Glutamatergic neuron (in vitro differentiated cells): Measurements from ENCODE around the gene AFAP1. TPM values are rescaled to one million over a fixed set of nuclear protein-coding genes. Genes with fewer than 3 reads are reported as not detected.
A peak's percentile ranks its signal among the peaks of the same experiment; 100 is the strongest.

ENCODE experiments used
- DNase-seq: peaks from one replicate; pipeline ENCODE4 v3.0.0; 2022
- H3K27ac Mint-ChIP-seq: one replicate; pipeline ENCODE4 v1.8.0; 2020; ENCODE audit warnings: mild to moderate bottlenecking, mixed read lengths, inconsistent platforms; ENCODE audit not compliant: unreplicated experiment
- H3K27me3 Mint-ChIP-seq: one replicate; pipeline ENCODE4 v1.8.0; 2020; ENCODE audit warnings: mild to moderate bottlenecking, moderate library complexity, mixed read lengths, inconsistent platforms; ENCODE audit not compliant: unreplicated experiment
- H3K36me3 Mint-ChIP-seq: one replicate; pipeline ENCODE4 v1.8.0; 2020; ENCODE audit warnings: mild to moderate bottlenecking, mixed read lengths, inconsistent platforms; ENCODE audit not compliant: unreplicated experiment
- H3K4me1 Mint-ChIP-seq: one replicate; pipeline ENCODE4 v1.8.0; 2020; ENCODE audit warnings: mild to moderate bottlenecking, low read depth, mixed read lengths, inconsistent platforms; ENCODE audit not compliant: unreplicated experiment
- H3K4me3 Mint-ChIP-seq: one replicate; pipeline ENCODE4 v1.8.0; 2020; ENCODE audit warnings: mild to moderate bottlenecking, mixed read lengths, inconsistent platforms; ENCODE audit not compliant: unreplicated experiment
- H3K9me3 Mint-ChIP-seq: one replicate; pipeline ENCODE4 v1.8.0; 2020; ENCODE audit warnings: mild to moderate bottlenecking, moderate library complexity, mixed read lengths, inconsistent platforms; ENCODE audit not compliant: unreplicated experiment
- CTCF ChIP-seq: fragments of 200-600 bp; sonication (generic); IDR thresholded peaks from one replicate; pipeline ENCODE4 v1.5.0; 2021; ENCODE audit not compliant: partially characterized antibody, unreplicated experiment
- total RNA-seq: library from RNA; stranded (reverse); fragmentation: NEBNext Ultra II Directional; extraction: Animal tissue kit (Norgen Biotek cat#: 25700); gene quantifications from one replicate; pipeline ENCODE4 v1.2.1, GENCODE V29; 2021; ENCODE audit not compliant: unreplicated experiment

Gene AFAP1
- total RNA-seq, 1 donor from 2014 or later: 528 TPM

GRCh38 chr4:7781366-7781765 is 158.3 kb downstream of the AFAP1 start:
- DNase-seq: no peak
- Mint-ChIP-seq H3K4me3 (no peak overlapping the region), H3K9me3 (peaks cover 64% of the 10 kb centered on the region), H3K27ac (peak overlapping the region; percentile 66), H3K4me1 (peaks cover 55% of the 10 kb centered on the region), H3K36me3 (peaks cover 16% of the 10 kb centered on the region), H3K27me3 (peaks cover 55% of the 10 kb centered on the region)
- TF ChIP-seq CTCF: no peak

GRCh38 chr4:7780751-7781348 is 158.8 kb downstream of the AFAP1 start:
- Mint-ChIP-seq H3K36me3 (peaks cover 12% of the 10 kb centered on the region), H3K27me3 (peaks cover 51% of the 10 kb centered on the region), H3K4me3 (no peak overlapping the region), H3K4me1 (peaks cover 51% of the 10 kb centered on the region), H3K27ac (peak overlapping the region; percentile 9), H3K9me3 (peaks cover 65% of the 10 kb centered on the region)
- no peak for DNase-seq
- TF ChIP-seq CTCF: no peak

- Mint-ChIP-seq H3K4me1 (peaks cover 54% of the 10 kb centered on the region), H3K9me3 (peaks cover 67% of the 10 kb centered on the region), H3K4me3 (no peak overlapping the region), H3K36me3 (peaks cover 12% of the 10 kb centered on the region), H3K27me3 (peaks cover 48% of the 10 kb centered on the region), H3K27ac (peak overlapping the region; percentile 36)
- DNase-seq: no peak
- no peak for TF ChIP-seq CTCF
Observed at GRCh38 chr4:7779432-7779768, 160.3 kb downstream of the AFAP1 start.

- Mint-ChIP-seq H3K4me1 (peaks cover 56% of the 10 kb centered on the region), H3K9me3 (peaks cover 67% of the 10 kb centered on the region), H3K27ac (peak overlapping the region; percentile 72), H3K27me3 (peaks cover 45% of the 10 kb centered on the region), H3K4me3 (no peak overlapping the region), H3K36me3 (peaks cover 12% of the 10 kb centered on the region)
- no peak for TF ChIP-seq CTCF
- no peak for DNase-seq
Observed at GRCh38 chr4:7778510-7779431, 160.9 kb downstream of the AFAP1 start.
